ENCODE measurements around the gene NEDD4L.
"Not testable (repeated sequence)": the region's sequence is repeated elsewhere in the genome, so short reads cannot be mapped to it uniquely, and the experiment has no call there.

The NEDD4L gene

GRCh38 chr18:58247363-58247834, 203.4 kb downstream of the NEDD4L start:
- no peak for DNase-seq

GRCh38 chr18:58249712-58250111, 205.7 kb downstream of the NEDD4L start:
- no peak for DNase-seq

GRCh38 chr18:58251416-58251815, 207.4 kb downstream of the NEDD4L start:
- no peak for DNase-seq

- no peak for DNase-seq
Observed at GRCh38 chr18:58252166-58252565, 208.1 kb downstream of the NEDD4L start.

- no peak for DNase-seq
Observed at GRCh38 chr18:58253318-58253717, 209.3 kb downstream of the NEDD4L start.

- DNase-seq, result no peak
Observed at GRCh38 chr18:58253871-58254270, 209.8 kb downstream of the NEDD4L start.

GRCh38 chr18:58254873-58255511, 211.0 kb downstream of the NEDD4L start:
- DNase-seq, result no peak

GRCh38 chr18:58255701-58256311, 211.8 kb downstream of the NEDD4L start:
- DNase-seq, result no peak

- DNase-seq, result no peak
Observed at GRCh38 chr18:58256316-58257080, 212.5 kb downstream of the NEDD4L start.

- peak; percentile 11 for DNase-seq
Observed at GRCh38 chr18:58257461-58257860, 213.4 kb downstream of the NEDD4L start.

- DNase-seq, result peak; percentile 77
Observed at GRCh38 chr18:58258692-58259342, 214.8 kb downstream of the NEDD4L start.

- no peak for DNase-seq
Observed at GRCh38 chr18:58263055-58263957, 219.3 kb downstream of the NEDD4L start.

GRCh38 chr18:58264075-58264474, 220.0 kb downstream of the NEDD4L start:
- DNase-seq, result no peak

- no peak for DNase-seq
Observed at GRCh38 chr18:58264840-58265239, 220.8 kb downstream of the NEDD4L start.

GRCh38 chr18:58265489-58265888, 221.5 kb downstream of the NEDD4L start:
- DNase-seq, result not testable (repeated sequence)

GRCh38 chr18:58266291-58266690, 222.3 kb downstream of the NEDD4L start:
- DNase-seq, result no peak

GRCh38 chr18:58267493-58267892, 223.5 kb downstream of the NEDD4L start:
- no peak for DNase-seq

- no peak for DNase-seq
Observed at GRCh38 chr18:58268849-58269248, 224.8 kb downstream of the NEDD4L start.

GRCh38 chr18:58269931-58270330, 225.9 kb downstream of the NEDD4L start:
- DNase-seq, result no peak

- DNase-seq, result no peak
Observed at GRCh38 chr18:58270396-58270795, 226.4 kb downstream of the NEDD4L start.

- no peak for DNase-seq
Observed at GRCh38 chr18:58271770-58272169, 227.7 kb downstream of the NEDD4L start.

GRCh38 chr18:58272209-58272608, 228.2 kb downstream of the NEDD4L start:
- DNase-seq, result no peak
